GM21447 (cell line): Measurements from ENCODE around the gene ALS2CL.
"Not testable (repeated sequence)": the region's sequence is repeated elsewhere in the genome, so short reads cannot be mapped to it uniquely, and the experiment has no call there.

ENCODE experiments used
- ATAC-seq: cut with Tn5 transposase; IDR thresholded peaks from one replicate; pipeline ENCODE4 v1.9.1; 2021; ENCODE audit not compliant: unreplicated experiment

The ALS2CL gene

DNA sequence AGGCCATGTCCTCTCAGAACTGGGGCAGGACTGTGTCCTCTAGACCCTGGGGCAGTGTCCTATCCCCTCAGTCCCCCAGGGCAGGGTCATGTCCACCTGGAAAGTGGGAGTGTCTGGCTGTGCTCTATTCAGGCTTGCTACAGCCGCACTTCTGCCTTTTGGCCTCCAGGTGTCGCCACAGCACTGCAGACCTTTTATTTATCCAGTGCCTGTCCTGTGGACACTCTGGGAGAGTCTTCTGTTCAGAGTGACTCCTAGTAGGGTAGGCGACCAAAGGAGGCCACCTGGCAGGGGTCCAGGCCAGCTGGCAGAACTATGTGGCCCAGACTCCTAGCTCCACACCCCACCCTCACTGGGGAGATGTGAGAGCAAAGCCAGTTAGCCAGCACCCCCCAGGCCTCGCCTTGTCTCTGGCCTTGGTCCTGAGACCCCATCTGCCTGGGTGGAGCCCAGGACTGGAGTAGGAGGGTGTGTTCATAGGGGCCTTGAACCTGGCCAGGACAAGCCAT, 11.6 kb upstream of the ALS2CL start:
- peak; percentile 46 for ATAC-seq

DNA sequence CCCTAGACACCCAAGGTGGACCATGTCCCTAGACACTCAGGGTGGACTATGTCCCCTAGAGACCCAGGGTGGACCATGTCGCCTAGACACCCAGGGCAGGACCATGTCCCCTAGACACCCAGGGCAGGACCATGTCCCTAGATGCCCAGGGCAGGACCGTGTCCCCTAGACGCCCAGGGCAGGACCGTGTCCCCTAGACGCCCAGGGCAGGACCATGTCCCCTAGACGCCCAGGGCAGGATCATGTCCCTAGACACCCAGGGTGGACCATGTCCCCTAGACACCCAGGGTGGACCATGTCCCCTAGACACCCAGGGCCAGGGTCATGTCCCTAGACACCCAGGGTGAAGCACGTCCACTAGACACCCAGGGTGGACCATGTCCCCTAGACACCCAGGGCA, 10.9 kb upstream of the ALS2CL start:
- ATAC-seq, result not testable (repeated sequence)

DNA sequence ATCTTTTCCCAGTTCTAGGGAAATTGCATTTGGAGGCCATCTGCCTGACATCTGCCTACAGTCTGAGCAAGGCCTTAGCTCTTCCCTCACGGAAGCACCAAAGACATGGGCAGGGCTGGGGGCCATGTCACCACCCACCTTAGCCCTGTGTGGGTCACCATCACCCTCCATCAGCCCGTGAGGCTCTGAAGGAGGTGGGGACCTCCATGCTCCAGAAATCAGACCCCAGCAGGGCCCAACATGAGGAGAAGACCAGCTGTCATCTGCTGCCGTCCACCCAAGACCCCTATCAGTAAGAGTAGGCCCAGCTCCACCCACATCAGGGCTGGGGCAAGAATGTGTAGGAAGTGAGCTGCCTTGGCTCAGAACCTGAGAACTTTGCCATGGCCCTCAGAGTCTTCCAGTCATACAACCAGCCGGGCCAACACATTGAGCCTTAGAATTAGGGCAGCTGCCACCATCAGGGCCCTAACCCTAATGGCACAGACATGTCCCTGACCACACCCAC, 9.6 kb upstream of the ALS2CL start:
- no peak for ATAC-seq

DNA sequence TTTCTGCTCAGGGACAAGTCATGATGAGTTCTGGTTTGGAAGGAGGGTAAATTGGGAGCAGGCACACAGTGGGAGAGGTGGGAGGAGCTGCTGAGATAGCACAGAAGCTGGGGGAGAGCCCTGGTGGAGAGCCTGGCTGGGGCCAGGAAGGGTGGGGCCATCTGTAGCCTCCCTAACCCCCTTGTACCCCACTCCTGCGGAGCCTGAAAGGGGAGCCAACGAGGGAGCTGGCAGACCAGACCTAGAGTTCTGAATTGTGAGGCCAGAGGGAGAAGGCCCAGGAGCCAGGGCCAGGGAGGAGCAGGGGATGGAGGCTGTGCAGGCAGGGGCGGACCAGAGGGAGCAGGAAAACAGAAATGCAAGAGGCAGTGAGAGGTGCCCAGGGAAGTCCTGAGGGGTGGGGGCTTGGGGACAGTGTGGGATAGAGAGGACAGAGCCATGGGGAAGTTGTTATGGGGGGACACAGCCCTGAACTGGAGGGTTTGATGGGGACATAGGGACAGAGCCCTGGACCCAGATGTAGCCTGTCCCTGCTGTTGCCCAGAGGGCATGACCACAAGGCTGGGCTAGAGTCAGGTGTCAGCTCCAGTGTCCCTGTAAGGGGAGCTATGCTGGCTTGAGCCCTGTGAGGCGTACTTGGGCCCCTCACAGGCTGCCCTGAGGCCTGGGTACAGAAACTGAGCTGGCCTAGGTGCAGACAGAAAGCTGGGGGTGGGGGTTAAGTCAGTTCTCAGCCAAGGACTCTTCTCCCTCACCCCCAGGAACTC, 8.9 kb upstream of the ALS2CL start:
- ATAC-seq, result no peak

DNA sequence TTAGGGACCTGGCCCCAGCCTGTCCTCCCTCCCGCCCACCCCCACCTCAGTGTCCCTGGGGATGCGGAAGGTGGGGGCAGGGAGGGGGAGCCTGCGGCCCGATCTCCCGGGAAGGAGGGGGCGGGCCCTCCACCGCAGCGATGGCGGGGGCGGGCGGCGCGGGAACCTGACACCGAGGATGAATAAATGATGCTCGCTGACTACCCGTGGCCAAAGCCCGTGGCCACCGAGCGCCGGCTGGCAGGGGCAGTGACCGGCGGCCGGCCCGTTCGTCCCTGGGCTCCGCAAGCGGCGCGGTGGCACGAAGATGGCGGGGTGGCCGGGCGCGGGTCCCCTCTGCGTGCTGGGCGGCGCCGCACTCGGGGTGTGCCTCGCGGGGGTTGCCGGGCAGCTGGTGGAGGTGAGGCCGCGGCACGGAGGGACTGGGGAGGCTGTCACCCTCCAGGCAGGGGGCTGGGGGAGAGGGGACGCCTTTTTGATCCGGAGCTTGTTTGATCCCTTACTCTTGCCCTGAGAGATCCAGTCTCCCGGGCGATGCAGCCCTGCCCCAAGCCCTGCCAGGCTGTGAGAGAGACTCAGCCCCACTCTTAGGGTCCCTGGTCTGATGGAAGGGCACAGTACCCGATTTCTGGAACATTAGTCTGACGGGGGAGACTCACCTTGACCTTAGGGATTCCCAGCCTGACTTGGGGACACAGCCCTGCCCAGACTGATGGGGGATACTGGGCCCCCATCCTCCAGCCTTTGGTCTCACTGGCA, 7.9 kb upstream of the ALS2CL start, which contains the start of gene TMIE:
Gene TMIE (plus strand): TSS at position 212 of the 759 bp plus-strand sequence. CDS start 96 bp downstream, at position 308.
- no peak for ATAC-seq

DNA sequence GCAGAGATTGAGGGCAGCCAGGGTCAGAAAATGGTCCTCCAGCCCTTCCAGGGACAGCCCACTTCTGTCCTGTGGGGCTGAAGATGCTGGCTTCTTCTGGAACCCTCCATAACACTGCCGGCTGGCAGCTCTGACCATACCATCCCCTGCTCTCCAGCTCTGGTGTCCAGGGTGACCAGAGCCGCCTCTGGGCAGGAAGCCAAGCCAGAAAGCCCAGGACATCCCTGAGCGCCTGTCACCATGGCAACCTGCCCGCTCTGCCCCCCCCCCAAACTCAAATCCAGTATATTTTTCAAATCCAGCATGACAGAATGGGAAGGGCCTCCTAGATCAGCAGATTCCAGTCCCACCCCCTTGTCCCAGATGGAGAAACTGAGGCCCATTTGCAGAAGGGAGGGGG, 7.3 kb upstream of the ALS2CL start:
- no peak for ATAC-seq

DNA sequence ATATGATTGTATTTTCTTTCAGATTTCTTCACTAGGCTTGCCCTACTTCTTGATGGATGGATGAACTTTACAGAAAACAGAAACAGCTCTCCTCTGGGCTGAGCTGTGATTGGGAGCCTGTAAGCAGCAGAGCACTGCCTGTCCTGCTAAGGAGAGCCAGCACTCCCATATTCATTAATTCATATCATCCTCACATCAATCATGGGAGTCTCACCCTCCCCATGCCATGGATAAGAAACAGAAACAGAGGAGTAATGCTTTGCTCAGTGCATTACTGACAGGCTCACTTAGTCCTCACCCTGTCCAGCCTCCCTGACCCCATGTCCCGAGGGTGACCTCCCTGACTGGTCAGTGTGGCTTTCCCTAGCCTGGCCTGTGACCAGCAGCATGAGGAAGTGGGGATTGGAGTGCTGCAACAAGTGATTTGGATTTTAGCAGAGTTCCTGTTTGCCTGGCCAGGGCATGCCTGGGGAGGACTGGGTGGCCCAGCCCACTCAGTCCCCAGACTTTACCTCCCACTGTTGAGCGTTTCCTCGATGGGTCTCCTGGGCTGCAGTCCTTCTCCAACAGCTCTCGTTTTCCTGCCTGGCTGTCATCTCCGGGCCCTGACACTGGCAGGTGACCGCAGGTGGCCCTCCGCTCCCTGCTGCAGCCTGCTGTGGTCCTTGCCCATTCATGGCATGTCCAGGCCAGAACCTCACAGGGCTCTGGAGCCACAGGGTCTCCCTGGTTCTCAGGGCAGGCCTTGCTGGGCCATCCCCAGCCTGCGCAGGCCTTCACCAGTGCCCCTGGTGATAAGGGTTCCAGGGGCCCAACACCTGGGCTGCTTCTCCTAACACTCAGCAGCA, 6.4 kb upstream of the ALS2CL start:
- ATAC-seq, result no peak

DNA sequence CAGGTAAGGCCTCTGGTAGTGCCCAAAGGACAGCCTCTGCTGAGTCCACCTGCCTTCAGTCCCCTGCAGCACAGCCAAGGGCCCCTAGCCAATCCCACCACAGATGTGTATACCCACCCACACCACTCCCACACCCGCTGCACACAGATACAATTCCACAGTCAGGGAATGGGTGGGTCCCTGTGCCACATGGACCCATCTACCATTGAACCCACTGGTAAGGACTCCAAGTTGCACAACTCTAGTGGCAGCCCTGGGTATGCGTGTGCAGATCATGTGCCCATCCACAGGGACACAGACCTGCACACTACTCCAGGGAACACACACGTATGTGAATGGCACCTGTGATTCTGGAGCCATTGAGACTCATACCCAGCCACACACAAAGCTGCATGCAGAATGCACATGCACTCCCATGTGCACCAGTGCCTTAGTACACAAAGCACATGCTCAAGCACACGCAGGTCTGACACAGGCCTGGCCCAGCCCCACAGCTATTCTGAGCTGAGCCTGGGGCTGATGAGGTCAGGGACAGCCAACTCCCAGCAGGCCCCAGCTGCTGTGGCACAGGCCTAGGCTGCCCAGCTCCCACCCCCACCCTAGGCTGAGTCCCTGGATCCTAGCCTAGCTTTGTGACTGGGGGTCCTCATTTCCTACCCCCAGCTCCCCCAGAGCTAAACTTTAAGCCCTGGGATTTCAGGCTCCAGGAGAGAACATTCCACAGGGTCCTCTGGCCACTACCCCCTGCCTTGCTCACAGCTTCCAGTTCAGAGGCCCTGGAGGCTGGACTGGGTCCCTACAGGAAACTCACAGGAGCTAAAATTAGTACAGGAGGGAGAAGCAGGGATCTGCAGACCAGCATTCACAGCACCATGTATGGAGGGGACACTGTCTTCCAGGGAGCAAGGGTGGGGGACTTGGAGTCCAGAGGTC, 2.7 kb upstream of the ALS2CL start:
- no peak for ATAC-seq

DNA sequence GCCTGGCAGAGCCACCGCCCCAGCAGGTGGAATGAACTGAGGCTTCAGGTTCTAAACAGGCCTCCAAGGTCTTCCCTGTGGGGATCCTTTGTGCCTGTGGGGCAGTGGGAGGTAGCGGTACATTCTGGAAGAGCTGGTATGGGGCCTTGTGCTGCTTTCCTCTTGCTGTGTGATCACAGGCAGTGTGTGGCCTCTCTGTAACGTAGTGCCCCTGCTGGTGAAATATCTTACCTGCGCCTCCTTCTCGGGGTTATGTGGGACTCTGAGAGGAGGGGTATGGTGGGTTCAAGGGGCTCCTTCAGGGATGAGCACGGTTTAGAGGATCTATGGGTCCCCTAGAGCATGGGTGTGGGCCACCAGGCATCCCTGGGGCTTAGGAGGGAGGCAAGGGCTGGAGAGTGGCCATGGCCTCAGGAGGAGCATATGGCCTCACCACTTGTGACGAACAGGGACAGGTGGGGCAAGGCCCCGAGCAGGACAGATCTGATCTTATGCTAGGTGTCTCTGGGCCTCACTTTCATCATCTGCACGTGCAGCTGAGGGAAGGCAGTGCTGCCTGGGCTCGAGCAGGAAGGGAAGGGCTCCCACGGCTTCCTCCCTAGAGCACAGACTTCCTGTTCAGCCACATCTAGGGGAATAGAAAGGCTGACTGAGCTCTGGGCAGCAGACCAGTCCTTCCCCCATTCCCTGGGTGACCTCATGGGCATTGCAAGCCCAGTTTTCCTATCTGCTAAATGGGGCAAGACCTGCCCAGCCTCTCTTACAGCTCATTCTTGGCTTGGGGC, 1.9 kb upstream of the ALS2CL start:
- ATAC-seq, result no peak

DNA sequence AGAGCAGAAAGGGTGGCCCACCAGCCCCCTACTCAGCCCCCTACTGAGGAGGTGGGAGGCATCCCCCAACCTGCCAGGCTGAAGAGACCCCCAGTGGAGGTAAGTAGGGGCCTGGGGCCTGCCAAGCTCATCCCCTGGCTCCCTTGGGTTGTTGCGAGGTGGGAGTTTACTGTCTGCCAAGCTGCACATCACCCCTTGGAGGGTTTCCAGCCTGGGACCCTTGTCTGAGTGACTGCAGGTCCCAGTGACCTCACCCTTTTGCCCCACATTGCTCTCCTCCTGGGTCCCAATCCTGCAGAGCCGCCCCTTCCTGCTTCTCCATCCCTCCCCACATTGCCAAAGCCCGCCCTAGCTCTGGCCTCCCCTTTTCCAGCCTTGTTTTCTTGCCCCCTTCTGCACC, 1.0 kb upstream of the ALS2CL start:
- no peak for ATAC-seq

DNA sequence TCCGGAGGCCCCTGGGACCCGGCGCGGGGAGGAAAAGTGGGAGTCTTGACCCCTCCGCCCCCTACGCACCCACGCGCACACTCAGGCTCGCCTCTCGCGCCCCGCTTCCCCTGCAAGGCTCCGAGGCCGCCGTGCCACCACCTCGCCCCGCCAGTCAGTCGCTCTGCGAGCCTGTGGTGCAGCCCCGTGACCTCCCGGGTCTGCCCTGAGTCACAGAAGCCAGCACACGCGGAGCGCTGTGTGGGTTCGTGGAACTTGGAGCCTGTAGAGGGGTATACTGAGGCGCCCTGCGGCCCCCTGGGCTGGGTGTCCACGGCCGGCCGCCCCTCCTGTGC, 380 bp upstream of the ALS2CL start:
- ATAC-seq, result no peak

DNA sequence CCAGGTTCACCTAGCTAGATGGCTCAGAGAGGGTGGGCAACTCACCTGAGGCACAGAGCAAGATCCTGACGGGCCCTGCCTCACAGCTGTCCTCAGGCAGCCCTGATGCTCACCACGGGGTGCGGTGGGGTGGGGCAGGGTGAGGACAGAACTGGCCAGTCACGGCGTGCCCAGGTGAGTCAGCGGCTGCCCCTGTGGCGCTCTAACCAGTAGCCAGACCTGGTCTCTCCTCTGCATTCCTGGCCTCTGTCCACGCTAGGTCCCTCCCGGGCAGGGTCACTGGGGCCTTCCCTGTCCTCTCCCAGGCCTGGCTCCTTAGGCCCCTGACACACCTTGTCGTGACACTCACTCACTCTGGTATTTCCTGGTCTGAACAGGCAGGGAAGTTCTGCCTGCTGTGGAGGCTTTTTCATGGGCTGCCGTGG, 901 bp downstream of the ALS2CL start:
- ATAC-seq, result no peak

DNA sequence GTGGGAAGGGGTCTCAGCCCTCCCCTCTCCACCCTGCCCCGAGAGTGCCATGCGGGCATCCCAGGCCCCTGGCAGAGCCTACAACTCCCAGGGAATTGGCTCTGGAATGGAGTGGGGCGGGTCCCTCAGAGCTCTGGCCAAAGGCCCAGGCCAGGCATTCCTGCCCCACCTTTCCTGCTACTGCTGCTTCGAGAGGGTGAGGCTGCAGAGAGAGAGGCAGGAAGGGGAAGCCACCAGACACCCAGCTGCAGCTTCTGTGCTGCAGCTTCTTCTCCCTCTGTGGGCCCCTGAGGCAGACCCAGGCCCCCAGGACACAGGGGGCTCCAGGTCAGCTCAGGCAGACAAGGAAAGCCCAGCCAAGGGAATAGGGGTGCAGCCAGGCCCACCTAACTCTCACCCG, 2.7 kb downstream of the ALS2CL start:
- no peak for ATAC-seq

DNA sequence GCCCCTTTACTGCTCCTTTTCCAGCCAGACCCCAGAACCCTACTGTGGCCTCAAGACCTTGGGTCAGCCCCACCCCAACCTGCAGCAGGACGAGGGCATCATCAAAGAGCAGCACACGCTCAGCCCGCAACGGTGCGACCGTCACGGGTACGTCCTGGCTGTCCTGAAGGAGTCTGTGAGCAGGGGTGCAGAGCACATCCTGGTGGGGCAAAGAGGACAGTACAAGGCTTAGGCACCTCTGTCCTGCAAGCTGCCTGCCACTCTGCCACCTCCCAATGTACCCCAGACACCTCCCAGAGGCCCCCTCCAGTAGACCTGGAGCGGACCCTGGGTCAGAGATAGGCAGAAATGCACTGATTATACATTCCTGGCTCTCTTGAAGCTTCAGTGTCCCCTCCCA, 8.0 kb downstream of the ALS2CL start:
- no peak for ATAC-seq

DNA sequence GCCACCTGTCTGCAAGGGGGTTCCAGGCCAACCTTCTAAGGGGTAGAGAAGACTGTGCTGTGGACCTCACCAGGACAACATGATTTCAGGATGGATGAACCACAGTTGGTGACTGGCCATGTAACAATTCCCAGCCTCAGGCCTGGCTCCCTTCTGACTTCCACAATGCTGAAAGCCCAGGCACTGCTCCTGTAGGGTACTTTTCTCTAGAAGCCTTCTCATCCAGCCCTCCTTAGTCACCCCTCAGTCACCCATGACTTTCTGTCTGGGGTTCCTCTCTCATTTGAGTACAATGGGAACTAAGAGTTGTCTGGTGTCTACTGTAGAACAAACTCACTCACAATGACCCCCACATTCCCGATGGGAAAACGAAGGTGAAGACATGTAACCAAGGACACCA, 8.6 kb downstream of the ALS2CL start:
- no peak for ATAC-seq

DNA sequence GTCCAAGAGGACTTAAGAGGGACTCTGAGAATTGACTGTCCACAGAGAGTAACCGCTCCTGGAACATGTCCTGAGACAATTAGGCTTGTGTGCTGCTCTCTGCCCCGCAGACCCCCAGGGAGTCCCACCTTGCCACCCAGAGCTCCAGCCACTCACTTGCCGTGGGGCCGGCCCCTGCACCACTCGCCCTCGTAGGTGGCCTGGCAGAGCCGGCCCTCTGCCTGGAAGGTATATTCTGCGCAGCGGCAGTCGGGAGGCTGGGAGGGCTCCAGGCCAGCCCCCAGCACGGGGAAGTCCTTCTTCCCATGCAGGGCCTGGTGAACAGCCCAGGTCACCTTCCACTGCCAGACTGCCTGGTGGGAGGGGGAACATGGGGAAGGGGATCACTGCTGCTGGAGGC, 10.5 kb downstream of the ALS2CL start:
- no peak for ATAC-seq

DNA sequence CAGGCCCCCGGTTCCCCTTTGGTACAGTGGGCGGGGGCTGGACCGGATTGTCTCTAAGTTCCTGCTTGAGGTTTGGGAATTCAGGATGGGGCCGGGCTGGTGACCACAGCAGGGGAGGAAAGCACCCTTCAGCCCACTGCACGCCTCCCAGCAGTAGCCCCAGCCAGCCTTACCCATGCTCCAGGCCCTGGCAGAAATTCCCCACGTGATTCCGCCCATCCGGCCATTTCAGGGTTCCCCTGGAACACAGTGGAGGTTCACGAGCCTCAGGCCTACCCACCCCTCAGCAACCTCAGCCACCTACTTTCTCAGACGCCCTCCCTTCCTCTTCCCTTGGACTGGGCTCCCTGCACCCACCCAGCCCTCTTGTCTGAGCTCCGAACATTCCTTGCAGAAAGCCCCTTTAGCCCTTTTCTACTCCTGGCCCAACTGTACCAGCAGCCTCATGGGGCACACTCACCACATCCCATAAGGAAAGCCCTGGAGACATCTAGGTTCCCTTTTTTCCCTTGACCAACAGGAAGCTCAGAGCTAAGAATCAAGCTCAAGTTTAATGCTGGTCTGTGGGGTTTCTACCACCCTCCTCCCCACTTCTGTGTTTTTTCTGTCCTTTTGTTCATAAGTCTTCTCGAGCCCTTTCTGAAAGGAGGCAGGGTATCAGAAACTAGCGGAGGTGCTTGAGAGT, 11.5 kb downstream of the ALS2CL start:
- no peak for ATAC-seq

DNA sequence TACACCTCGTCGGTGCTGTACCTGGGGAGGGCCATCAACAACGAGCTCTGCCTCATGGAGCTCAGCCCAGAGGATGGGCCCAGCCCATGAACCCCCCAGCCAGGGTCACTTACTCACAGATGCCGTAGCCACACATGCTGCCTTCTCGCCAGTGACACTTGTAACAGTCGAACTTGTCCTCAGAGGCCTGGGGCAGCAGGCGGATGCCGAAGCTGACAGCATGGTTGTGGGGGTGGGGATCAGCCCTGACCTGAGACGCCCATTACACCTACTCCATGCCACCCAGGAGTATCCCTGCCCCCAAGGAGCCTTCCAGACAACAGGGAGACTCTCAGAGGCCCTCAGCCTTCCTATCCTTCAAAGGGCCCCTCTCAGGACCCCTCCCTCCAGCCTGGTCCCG, 12.1 kb downstream of the ALS2CL start:
- no peak for ATAC-seq

DNA sequence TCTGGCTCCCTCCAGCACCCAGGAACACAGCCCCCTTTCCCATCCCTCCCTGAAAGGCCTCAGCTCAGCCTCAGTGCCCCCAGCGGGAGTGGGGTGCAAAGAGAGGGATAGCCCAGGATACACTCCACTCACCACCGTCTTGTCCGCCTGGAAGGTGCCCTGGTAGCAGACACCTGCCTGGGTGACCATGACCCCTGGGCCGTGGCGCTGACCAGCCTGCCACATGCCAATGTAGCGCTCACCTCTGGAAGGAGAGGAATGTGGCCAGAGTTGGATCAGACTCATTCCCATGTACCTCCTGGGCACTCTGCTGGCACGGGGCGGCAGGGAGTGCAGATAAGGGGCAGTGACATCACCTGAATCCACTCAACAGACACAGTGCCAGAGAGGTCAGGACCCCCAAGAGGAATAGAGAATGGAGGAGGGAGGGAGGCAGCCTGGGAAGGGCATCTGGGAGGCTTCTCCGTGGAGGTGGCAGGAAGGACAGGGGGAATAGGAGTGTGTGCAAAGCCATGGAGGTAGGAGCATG, 13.1 kb downstream of the ALS2CL start:
- ATAC-seq, result no peak
